H1 (cell line): ENCODE data around the gene PARM1. TPM values are rescaled to one million over a fixed set of nuclear protein-coding genes. Genes with fewer than 3 reads are reported as not detected.

Experiments
- CTCF ChIA-PET: fragments of 300-600 bp; sonication (Branson Sonifier 250); formaldehyde crosslinking; loops from one replicate; lab custom pipeline; 2021; ENCODE audit not compliant: partially characterized antibody; lab: Charles Lee
- POLR2A ChIA-PET: fragments of 300-600 bp; sonication (Branson Sonifier 250); formaldehyde crosslinking; loops from one replicate; lab custom pipeline; 2021; ENCODE audit warnings: inconsistent platforms; ENCODE audit not compliant: partially characterized antibody; lab: Charles Lee
- DNase-seq, 2 experiments: peaks; one replicate each; pipeline versions ENCODE4 v3.0.0 to v3.0.0-alpha.2; 2010 to 2022; ENCODE audit warnings: low spot score in 2 of 2, low read depth in 1 of 2, mixed read lengths in 1 of 2
- FAIRE-seq: peaks from 2 replicates; lab custom pipeline; 2011; peaks lifted over from hg19 to GRCh38; lab: Jason Lieb, UNC
- H2AFZ ChIP-seq: 2 replicates; pipeline ENCODE4 v1.8.1; 2012; ENCODE audit warnings: low read length, inconsistent platforms
- H2AK5ac ChIP-seq: 2 replicates; pipeline ENCODE4 v1.6.1; 2013; ENCODE audit warnings: low read depth, low read length
- H2BK120ac ChIP-seq: replicated peaks from 2 replicates; pipeline ENCODE3; 2013; ENCODE audit warnings: low read depth, low read length, inconsistent platforms
- H2BK12ac ChIP-seq: 2 replicates; pipeline ENCODE4 v1.6.1; 2013; ENCODE audit warnings: low read depth, low read length
- H2BK15ac ChIP-seq: 2 replicates; pipeline ENCODE4 v1.6.1; 2013; ENCODE audit warnings: low read length
- H2BK20ac ChIP-seq: 2 replicates; pipeline ENCODE4 v1.6.1; 2013; ENCODE audit warnings: low read length
- H2BK5ac ChIP-seq: 2 replicates; pipeline ENCODE4 v1.6.1; 2013; ENCODE audit warnings: low read depth, low read length
- H3K14ac ChIP-seq: 2 replicates; pipeline ENCODE4 v1.6.1; 2013; ENCODE audit warnings: inconsistent platforms; ENCODE audit not compliant: insufficient read length
- H3K18ac ChIP-seq: 2 replicates; pipeline ENCODE4 v1.6.1; 2013; ENCODE audit warnings: low read length; ENCODE audit errors: extremely low read depth
- H3K23ac ChIP-seq: 2 replicates; pipeline ENCODE4 v1.6.1; 2013; ENCODE audit warnings: inconsistent platforms; ENCODE audit not compliant: insufficient read length
- H3K23me2 ChIP-seq: 2 replicates; pipeline ENCODE4 v1.6.1; 2013; ENCODE audit warnings: low read depth, low read length
- H3K27ac ChIP-seq: 2 replicates; pipeline ENCODE4 v1.6.1; 2011; ENCODE audit warnings: low read depth, low read length, inconsistent platforms
- H3K27me3 ChIP-seq, 4 experiments: replicated peaks in 1 of 4; 1 replicate in 1 of 4; 2 replicates in 3 of 4; pipeline versions ENCODE4 v1.6.1 to v1.8.1; 2011 to 2013; ENCODE audit warnings: low read length in 3 of 4, mild to moderate bottlenecking in 3 of 4, inconsistent platforms in 2 of 4, mixed read lengths in 2 of 4, moderate library complexity in 1 of 4; ENCODE audit not compliant: control insufficient read depth in 3 of 4, insufficient read depth in 3 of 4; ENCODE audit errors: extremely low read depth in 1 of 4
- H3K36me3 ChIP-seq, 4 experiments: 2 replicates each; pipeline versions ENCODE4 v1.6.1 to v1.8.1; 2011 to 2013; ENCODE audit warnings: mild to moderate bottlenecking in 4 of 4, low read length in 3 of 4, moderate library complexity in 2 of 4, control low read depth in 1 of 4, inconsistent platforms in 1 of 4; ENCODE audit not compliant: insufficient read depth in 4 of 4, control insufficient read depth in 2 of 4
- H3K4ac ChIP-seq: replicated peaks from 2 replicates; pipeline ENCODE3; 2013; ENCODE audit warnings: low read length, low read depth, mixed read lengths, inconsistent platforms; ENCODE audit not compliant: insufficient read length
- H3K4me1 ChIP-seq, 4 experiments: replicated peaks in 1 of 4; 1 replicate in 1 of 4; 2 replicates in 3 of 4; pipeline versions ENCODE4 v1.6.1 to v1.8.1; 2011 to 2013; ENCODE audit warnings: low read length in 3 of 4, inconsistent platforms in 2 of 4, mixed read lengths in 1 of 4; ENCODE audit not compliant: insufficient read depth in 4 of 4, control insufficient read depth in 3 of 4
- H3K4me2 ChIP-seq, 2 experiments: 2 replicates each; pipeline versions ENCODE4 v1.6.1 to v1.8.1; 2011 to 2013; ENCODE audit warnings: low read depth in 2 of 2, low read length in 2 of 2, control low read depth in 1 of 2, inconsistent platforms in 1 of 2, mild to moderate bottlenecking in 1 of 2; ENCODE audit not compliant: insufficient read depth in 1 of 2
- H3K4me3 ChIP-seq, 4 experiments: fragments of 200-600, 300-600 bp in 1 of 4; sonication (generic), shearing (Covaris generic), sonication (Bioruptor Twin) in 1 of 4; 2 replicates each; pipeline versions ENCODE4 v1.5.1 to v1.8.1; 2011 to 2016; ENCODE audit warnings: low read length in 4 of 4, low read depth in 3 of 4, control low read depth in 2 of 4, inconsistent platforms in 2 of 4, mild to moderate bottlenecking in 2 of 4, mixed read lengths in 1 of 4, moderate library complexity in 1 of 4; ENCODE audit not compliant: insufficient read depth in 2 of 4; ENCODE audit errors: extremely low read depth in 1 of 4
- H3K56ac ChIP-seq: replicated peaks from 2 replicates; pipeline ENCODE3; 2013; ENCODE audit warnings: low read depth, mild to moderate bottlenecking, mixed read lengths, low read length, inconsistent platforms; ENCODE audit not compliant: insufficient read length
- H3K79me1 ChIP-seq: 2 replicates; pipeline ENCODE4 v1.6.1; 2013; ENCODE audit warnings: low read depth, low read length, control low read depth
- H3K79me2 ChIP-seq, 2 experiments: 2 replicates each; pipeline versions ENCODE4 v1.6.1 to v1.8.1; 2012 to 2013; ENCODE audit warnings: low read length in 2 of 2, mild to moderate bottlenecking in 2 of 2, inconsistent platforms in 1 of 2; ENCODE audit not compliant: insufficient read depth in 2 of 2, control insufficient read depth in 1 of 2
- H3K9ac ChIP-seq, 4 experiments: replicated peaks in 1 of 4; 1 replicate in 1 of 4; 2 replicates in 3 of 4; pipeline versions ENCODE4 v1.6.1 to v1.8.1; 2011 to 2013; ENCODE audit warnings: low read depth in 3 of 4, low read length in 3 of 4, control low read depth in 2 of 4, mild to moderate bottlenecking in 2 of 4, moderate library complexity in 2 of 4, inconsistent platforms in 1 of 4; ENCODE audit errors: extremely low read depth in 1 of 4
- H3K9me3 ChIP-seq, 2 experiments: 2 replicates each; pipeline versions ENCODE4 v1.6.1 to v1.8.1; 2012 to 2013; ENCODE audit warnings: mild to moderate bottlenecking in 2 of 2, moderate library complexity in 2 of 2, control low read depth in 1 of 2, inconsistent platforms in 1 of 2, low read depth in 1 of 2, low read length in 1 of 2, mixed read lengths in 1 of 2; ENCODE audit not compliant: insufficient read depth in 2 of 2
- H4K20me1 ChIP-seq, 2 experiments: replicated peaks in 1 of 2; 2 replicates each; pipeline versions ENCODE3 to v1.8.1; 2011 to 2013; ENCODE audit warnings: inconsistent platforms in 2 of 2, low read length in 2 of 2, mild to moderate bottlenecking in 1 of 2; ENCODE audit not compliant: insufficient read depth in 2 of 2, control insufficient read depth in 1 of 2
- H4K5ac ChIP-seq: 2 replicates; pipeline ENCODE4 v1.6.1; 2013; ENCODE audit warnings: low read length, low read depth, mixed read lengths, inconsistent platforms; ENCODE audit not compliant: insufficient read length
- H4K8ac ChIP-seq: 2 replicates; pipeline ENCODE4 v1.8.0; 2013; ENCODE audit warnings: mild to moderate bottlenecking, moderate library complexity, low read length, inconsistent platforms; ENCODE audit not compliant: insufficient read depth; ENCODE audit errors: extremely low read depth
- H4K91ac ChIP-seq: replicated peaks from 2 replicates; pipeline ENCODE3; 2013; ENCODE audit warnings: low read length, mixed read lengths, inconsistent platforms; ENCODE audit not compliant: insufficient read length
- BACH1 ChIP-seq: IDR thresholded peaks from 2 replicates; pipeline ENCODE4 v1.6.1; 2012; ENCODE audit warnings: low read length, improper control_type of control experiment
- POU5F1 ChIP-seq: IDR thresholded peaks from 2 replicates; pipeline ENCODE4 v1.6.1; 2011; ENCODE audit warnings: low read depth, mild to moderate bottlenecking, low read length, moderate library complexity
- RXRA ChIP-seq: IDR thresholded peaks from 2 replicates; pipeline ENCODE4 v1.6.1; 2011; ENCODE audit warnings: low read depth, mild to moderate bottlenecking, low read length, moderate library complexity; ENCODE audit not compliant: insufficient read depth
- SIRT6 ChIP-seq: IDR thresholded peaks from one replicate; pipeline ENCODE4 v1.7.1; 2012; ENCODE audit warnings: low read length, inconsistent platforms
- WGBS, 2 experiments: shearing (Covaris generic) in 1 of 2; methylation state at CpG; one replicate each; pipeline versions ENCODE4 v1.1.6 to v1.1.7; 2013 to 2015; ENCODE audit warnings: low lambda C conversion rate in 2 of 2, mixed read lengths in 2 of 2, inconsistent platforms in 1 of 2, low coverage in 1 of 2, missing lambda C conversion rate in 1 of 2; ENCODE audit not compliant: insufficient replicate concordance in 2 of 2, insufficient coverage in 1 of 2, insufficient read length in 1 of 2; ENCODE audit errors: extremely low coverage in 1 of 2, missing lambda C conversion rate in 1 of 2; 5-methylcytosine and 5-hydroxymethylcytosine counted together
- polyA plus RNA-seq, 7 experiments: library from polyadenylated mRNA; depleted of rRNA in 3 of 7; stranded (reverse) in 5 of 7; unstranded in 2 of 7; fragments of >200 nt in 5 of 7; fragments of 200-250 nt in 2 of 7; gene quantifications; 1 replicate in 5 of 7; 2 replicates in 1 of 7; 4 replicates in 1 of 7; pipeline versions ENCODE4 v1.2.1 to v1.2.3, GENCODE V29; 2011 to 2013; ENCODE audit warnings: missing spikeins in 2 of 7, mixed read lengths in 2 of 7
- total RNA-seq: library from RNA; stranded (reverse); fragmentation: NEBNext Ultra II Directional; extraction: Animal tissue kit (Norgen Biotek cat#: 25700); gene quantifications from 2 replicates; pipeline ENCODE4 v1.2.1, GENCODE V29; 2021

PARM1 gene
- total and polyA plus RNA-seq, 2 of the 8 experiments (the other 6 are each of a cell fraction or from before 2014, with no cell fraction given): 2.0 to 5.3 TPM

DNA sequence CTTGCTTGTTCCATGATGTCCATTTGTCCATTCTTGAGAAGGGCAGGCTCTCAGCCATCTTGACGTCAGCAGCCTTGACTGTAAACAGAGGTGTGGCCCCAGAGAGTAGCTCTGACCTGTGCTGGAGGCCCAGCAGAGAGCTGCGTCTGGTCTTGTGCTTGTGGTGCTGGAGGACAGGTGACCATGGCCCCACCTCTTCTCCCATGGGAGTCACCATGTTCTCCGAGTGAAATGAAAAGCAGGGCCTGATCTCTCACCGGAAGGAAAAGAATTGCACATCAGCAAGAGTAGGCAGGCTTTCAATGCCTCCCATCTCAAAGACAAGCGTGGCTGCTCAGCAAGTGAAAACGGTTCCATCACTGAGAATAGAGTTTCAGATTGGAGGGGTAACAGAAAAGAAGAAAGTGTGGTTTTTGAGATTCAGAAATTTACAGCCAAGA is 11.5 kb downstream of the PARM1 start:
- no peak overlapping the region for H3K9ac ChIP-seq
- H4K91ac ChIP-seq: no peak overlapping the region
- H3K36me3 ChIP-seq: no peaks in the 10 kb centered on the region
- no peak overlapping the region for H4K8ac ChIP-seq
- no peak overlapping the region for H2BK20ac ChIP-seq
- DNase-seq (no peak), FAIRE-seq (no peak)
- peaks cover 0 to 2% (median 0%) of the 10 kb centered on the region in 4 experiments; a peak in 1 of 7 replicates for H3K4me1 ChIP-seq
- H3K23me2 ChIP-seq: no peaks in the 10 kb centered on the region
- no peak overlapping the region for H2BK15ac ChIP-seq
- H3K27ac ChIP-seq: no peak overlapping the region
- H3K27me3 ChIP-seq: no peaks in the 10 kb centered on the region
- no peak overlapping the region for H3K18ac ChIP-seq
- WGBS, 2 experiments: 89% methylated on average over 6 of the region's 6 CpGs; no CpG with 5 or more reads in 1 of the 2 experiments
- H2AK5ac ChIP-seq: no peak overlapping the region
- ChIA-PET POLR2A (no interaction called here), CTCF (interaction anchor here (1.4 to 3.1 kb wide), 3 partner anchors 11 to 345 kb away, joined by 5 to 21 read pairs (median 7); partner anchors contain the start of gene PARM1)
- H2BK5ac ChIP-seq: no peak overlapping the region
- no peak overlapping the region for H4K5ac ChIP-seq
- H3K9me3 ChIP-seq: no peaks in the 10 kb centered on the region
- H3K56ac ChIP-seq: no peak overlapping the region
- no peaks in the 10 kb centered on the region for H3K79me2 ChIP-seq
- no peaks in the 10 kb centered on the region for H3K79me1 ChIP-seq
- H3K14ac ChIP-seq: no peak overlapping the region
- H3K4me3 ChIP-seq: no peak overlapping the region
- H4K20me1 ChIP-seq: no peaks in the 10 kb centered on the region
- H3K23ac ChIP-seq: no peak overlapping the region
- H3K4me2 ChIP-seq: no peak overlapping the region
- H2BK12ac ChIP-seq: no peak overlapping the region
- no peak overlapping the region for H2BK120ac ChIP-seq
- no peak overlapping the region for H3K4ac ChIP-seq
- no peak for TF ChIP-seq SIRT6
- no peak for TF ChIP-seq RXRA
- TF ChIP-seq BACH1: no peak
- TF ChIP-seq POU5F1: no peak
- H2AFZ ChIP-seq: no peak overlapping the region
